Right renal cortex interstitium (tissue), 3 donors: ENCODE results near the gene CNPY3. TPM values are rescaled to one million over a fixed set of nuclear protein-coding genes. Genes with fewer than 3 reads are reported as not detected.

Experiments used
- DNase-seq, 3 donors: peaks; one replicate each; pipeline ENCODE4 v3.0.0-alpha.2; 2013; ENCODE audit warnings: low read depth in 3 of 3, low spot score in 2 of 3
- polyA plus RNA-seq, 3 donors: library from polyadenylated mRNA; unstranded; fragments of 120-200 nt; gene quantifications; one replicate each; pipeline ENCODE4 v1.2.1, GENCODE V29; 2013; ENCODE audit not compliant: insufficient read length in 3 of 3

Gene CNPY3
- polyA plus RNA-seq, 3 donors = 59.3 to 64.7 (median 61.3) TPM

GRCh38 chr6:42978839-42979522 lies 49.7 kb downstream of the CNPY3 start, which contains the start of gene PEX6:
PEX6 (minus strand) TSS chr6:42979181; CDS start chr6:42979150, 31 bp downstream.
- peak in 1 of 3 donors; percentile 59 for DNase-seq

GRCh38 chr6:42979523-42980177 lies 50.4 kb downstream of the CNPY3 start:
- DNase-seq = no peak

GRCh38 chr6:42981836-42982235 lies 52.6 kb downstream of the CNPY3 start:
- DNase-seq = no peak

DNA sequence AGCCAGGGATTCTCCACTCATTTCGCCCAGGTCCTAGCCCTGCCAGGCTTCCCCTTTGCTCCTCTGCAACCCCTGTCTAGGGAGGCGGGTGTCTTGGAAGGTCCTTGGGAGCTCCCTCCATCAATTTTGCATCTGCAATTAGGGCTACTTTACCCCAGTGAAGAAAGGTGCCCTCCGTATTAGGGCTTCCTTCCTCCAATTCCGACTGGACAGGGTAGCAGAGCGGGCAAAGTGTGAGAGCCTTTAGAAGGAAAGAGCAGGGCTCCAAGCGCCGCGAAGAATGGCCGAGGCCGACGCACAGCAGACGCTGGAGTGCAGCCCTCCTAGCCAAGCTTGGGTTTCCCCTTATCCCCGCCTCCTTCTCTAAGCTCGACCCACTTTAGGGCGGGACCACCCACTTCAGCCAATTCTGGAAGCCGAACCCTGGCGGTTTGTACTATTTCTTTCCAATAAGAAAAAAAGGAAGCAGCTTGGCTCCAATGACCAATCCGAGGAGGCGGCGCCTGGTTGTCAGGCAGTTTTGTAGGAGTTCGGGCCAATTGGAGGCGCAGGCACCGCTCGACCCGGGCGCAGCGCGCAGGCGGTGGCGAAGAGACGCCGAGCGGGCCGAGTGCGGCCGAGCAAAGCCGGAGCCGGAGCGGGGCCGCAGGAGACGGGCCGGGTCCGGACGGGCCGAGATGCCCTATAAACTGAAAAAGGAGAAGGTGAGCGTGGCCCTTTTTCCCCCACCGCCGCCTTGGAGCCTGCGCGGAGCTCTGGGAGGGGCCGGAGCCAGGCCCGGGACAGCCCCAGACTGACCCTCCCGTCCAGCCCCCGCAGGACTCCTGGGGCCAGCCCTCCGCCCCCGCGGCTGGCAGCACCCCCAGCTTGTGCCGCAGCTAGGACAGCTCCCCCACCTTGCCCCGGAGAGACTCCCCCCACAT lies 55.0 kb downstream of the CNPY3 start, which contains the start of gene PPP2R5D:
Gene PPP2R5D (plus strand): TSS at position 570 of the 923 bp plus-strand sequence. CDS start 108 bp downstream, at position 678.
- peak; percentile 92 to 97 (median 93) for DNase-seq

- DNase-seq = no peak
These were observed 55.7 kb downstream of the CNPY3 start for GRCh38 chr6:42984924-42985475.

GRCh38 chr6:42987533-42988451 lies 58.5 kb downstream of the CNPY3 start:
- DNase-seq = no peak

- DNase-seq = no peak
These were observed 59.3 kb downstream of the CNPY3 start for GRCh38 chr6:42988486-42989020.

Other genes starting within 250 kb of the CNPY3 start
- gene PRPH2, start 206.9 kb upstream of the CNPY3 start, polyA plus RNA-seq = 1 to 10 TPM; 1.8 to 3.8 (median 3.2) TPM
- 10 to 100 TPM; 22.1 to 25.4 (median 22.5) TPM for gene TBCC, start 183.4 kb upstream of the CNPY3 start, polyA plus RNA-seq
- 10 to 100 TPM; 14.9 to 17.6 (median 15.6) TPM for gene BICRAL, start 147.4 kb upstream of the CNPY3 start, polyA plus RNA-seq
- 100 to 1,000 TPM; 117 to 124 (median 121) TPM for gene RPL7L1, start 49.9 kb upstream of the CNPY3 start, polyA plus RNA-seq
- gene PTCRA, start 13.4 kb upstream of the CNPY3 start, polyA plus RNA-seq = under 1 TPM; 0.24 to 0.51 (median 0.28) TPM
- gene GNMT, start 31.3 kb downstream of the CNPY3 start, polyA plus RNA-seq = under 1 TPM; 0.53 to 0.64 (median 0.57) TPM
- gene PEX6, start 49.7 kb downstream of the CNPY3 start, polyA plus RNA-seq = 10 to 100 TPM; 18.1 to 20.0 (median 18.7) TPM
- gene PPP2R5D, start 55.1 kb downstream of the CNPY3 start, polyA plus RNA-seq = 10 to 100 TPM; 67.5 to 73.5 (median 70.1) TPM
- gene MEA1, start 84.5 kb downstream of the CNPY3 start, polyA plus RNA-seq = 10 to 100 TPM; 85.5 to 99.0 (median 96.2) TPM
- 100 to 1,000 TPM in 1 of 3 donors, 10 to 100 TPM in 2; 90.5 to 104 (median 92.2) TPM for gene KLHDC3, start 84.8 kb downstream of the CNPY3 start, polyA plus RNA-seq
- gene RRP36, start 92.1 kb downstream of the CNPY3 start, polyA plus RNA-seq = 10 to 100 TPM; 58.7 to 62.8 (median 60.7) TPM
- 10 to 100 TPM; 46.6 to 51.4 (median 47.1) TPM for gene CUL7, start 124.4 kb downstream of the CNPY3 start, polyA plus RNA-seq
- 10 to 100 TPM; 53.4 to 54.4 (median 54.2) TPM for gene MRPL2, start 130.0 kb downstream of the CNPY3 start, polyA plus RNA-seq
- gene KLC4, start 130.2 kb downstream of the CNPY3 start, polyA plus RNA-seq = 10 to 100 TPM; 46.8 to 54.1 (median 51.8) TPM
- gene PTK7, start 146.8 kb downstream of the CNPY3 start, polyA plus RNA-seq = 100 to 1,000 TPM; 223 to 242 (median 227) TPM
- gene SRF, start 241.8 kb downstream of the CNPY3 start, polyA plus RNA-seq = 10 to 100 TPM; 29.5 to 32.8 (median 30.6) TPM